Measurements from ENCODE around the gene BCL2. TPM values are rescaled to one million over a fixed set of nuclear protein-coding genes. Genes with fewer than 3 reads are reported as not detected.

The BCL2 gene
- total RNA-seq, 1 donor from 2014 or later: 145 TPM

GRCh38 chr18:63109022-63109421 is 210.5 kb downstream of the BCL2 start:
- DNase-seq (no peak), ATAC-seq (ENCODE audit: low read depth) (no peak)
- POLR2A ChIA-PET: no interaction called here
- Mint-ChIP-seq H3K9me3 (peaks cover 5% of the 10 kb centered on the region), H3K36me3 (ENCODE audit: low read depth) (no peaks in the 10 kb centered on the region), H3K27ac (no peak overlapping the region), H3K4me1 (peaks cover 47% of the 10 kb centered on the region), H3K4me3 (no peak overlapping the region), H3K27me3 (no peaks in the 10 kb centered on the region)
- CTCF ChIA-PET: no interaction called here
- intact Hi-C loops (cut with micrococcal nuclease): no loop called here
- TF ChIP-seq CTCF (IDR thresholded peaks at IDR 0.05): no peak

GRCh38 chr18:63107931-63108330 is 211.6 kb downstream of the BCL2 start:
- no peak for DNase-seq
- intact Hi-C loops (cut with micrococcal nuclease): loop anchor here (2.0 kb wide), 1 partner anchor 29 kb away; no protein-coding TSS in a partner anchor
- peaks cover 5% of the 10 kb centered on the region for H3K9me3 Mint-ChIP-seq
- ChIA-PET CTCF (no interaction called here), POLR2A (no interaction called here)
- H3K4me1 Mint-ChIP-seq: peaks cover 42% of the 10 kb centered on the region
- H3K4me3 Mint-ChIP-seq: no peak overlapping the region
- no peak overlapping the region for H3K27ac Mint-ChIP-seq
- no peak for ATAC-seq (ENCODE audit: low read depth)
- no peaks in the 10 kb centered on the region for H3K36me3 Mint-ChIP-seq (ENCODE audit: low read depth)
- no peak for TF ChIP-seq CTCF (IDR thresholded peaks at IDR 0.05)
- H3K27me3 Mint-ChIP-seq: no peaks in the 10 kb centered on the region

- Mint-ChIP-seq H3K27me3 (no peaks in the 10 kb centered on the region), H3K4me1 (peaks cover 37% of the 10 kb centered on the region), H3K4me3 (peak overlapping the region; percentile 73), H3K27ac (no peak overlapping the region), H3K9me3 (no peaks in the 10 kb centered on the region), H3K36me3 (ENCODE audit: low read depth) (no peaks in the 10 kb centered on the region)
- ChIA-PET POLR2A (no interaction called here), CTCF (no interaction called here)
- no peak for DNase-seq
- no peak for ATAC-seq (ENCODE audit: low read depth)
- intact Hi-C loops (cut with micrococcal nuclease): loop anchor here (2.0 kb wide), 1 partner anchor 29 kb away; no protein-coding TSS in a partner anchor
- TF ChIP-seq CTCF (IDR thresholded peaks at IDR 0.05): no peak
These were observed 212.3 kb downstream of the BCL2 start for GRCh38 chr18:63107171-63107845.

- intact Hi-C loops (cut with micrococcal nuclease): loop anchor here (2.0 kb wide), 1 partner anchor 28 kb away; no protein-coding TSS in a partner anchor
- Mint-ChIP-seq H3K4me1 (peaks cover 31% of the 10 kb centered on the region), H3K36me3 (ENCODE audit: low read depth) (no peaks in the 10 kb centered on the region), H3K27me3 (peaks cover 4% of the 10 kb centered on the region), H3K27ac (peak overlapping the region; percentile 59), H3K9me3 (no peaks in the 10 kb centered on the region), H3K4me3 (peak overlapping the region; percentile 73)
- POLR2A ChIA-PET: interaction anchor here (0.7 kb wide), 1 partner anchor 205 kb away, joined by 5 read pairs; no protein-coding TSS in a partner anchor
- ATAC-seq (ENCODE audit: low read depth) (peak; percentile 15), DNase-seq (no peak)
- CTCF ChIA-PET: no interaction called here
- TF ChIP-seq CTCF (IDR thresholded peaks at IDR 0.05): no peak
These were observed 212.8 kb downstream of the BCL2 start for GRCh38 chr18:63106727-63107126.

- H3K27me3 Mint-ChIP-seq: peaks cover 6% of the 10 kb centered on the region
- no peaks in the 10 kb centered on the region for H3K36me3 Mint-ChIP-seq (ENCODE audit: low read depth)
- H3K27ac Mint-ChIP-seq: peak overlapping the region; percentile 59
- no peaks in the 10 kb centered on the region for H3K9me3 Mint-ChIP-seq
- ChIA-PET POLR2A (interaction anchor here (0.9 kb wide), 1 partner anchor 18 kb away, joined by 3 read pairs; no protein-coding TSS in a partner anchor), CTCF (no interaction called here)
- H3K4me3 Mint-ChIP-seq: peak overlapping the region; percentile 73
- H3K4me1 Mint-ChIP-seq: peaks cover 30% of the 10 kb centered on the region
- intact Hi-C loops (cut with micrococcal nuclease): loop anchor here (2.0 kb wide), 1 partner anchor 27 kb away; no protein-coding TSS in a partner anchor
- ATAC-seq (ENCODE audit: low read depth): peak; percentile 80
- no peak for DNase-seq
- no peak for TF ChIP-seq CTCF (IDR thresholded peaks at IDR 0.05)
These were observed 213.8 kb downstream of the BCL2 start for GRCh38 chr18:63105636-63106316.
